ENCODE measurements around the gene TFDP3. TPM values are rescaled to one million over a fixed set of nuclear protein-coding genes. Genes with fewer than 3 reads are reported as not detected.

The TFDP3 gene
- total RNA-seq, 4 donors from 2014 or later: not detected

DNA sequence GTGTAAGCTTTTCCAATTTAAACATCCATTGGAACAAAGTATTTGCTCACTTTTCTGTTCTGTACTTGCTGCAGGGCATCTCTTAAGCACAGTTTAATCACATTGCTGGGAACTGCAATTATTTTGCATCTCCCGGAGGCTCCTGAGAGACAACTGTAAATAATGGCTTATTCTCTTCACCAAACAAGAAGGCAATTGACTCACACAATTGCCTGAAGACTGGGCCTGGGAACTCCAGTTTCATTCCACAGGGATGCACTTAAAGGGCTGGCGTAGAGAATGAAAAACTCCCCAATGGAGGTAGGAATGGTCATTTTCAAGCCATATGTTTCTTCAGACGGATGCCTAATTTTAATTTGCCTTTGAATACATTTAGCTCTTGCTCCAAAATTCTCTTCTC, 29.5 kb downstream of the TFDP3 start:
- WGBS, 2 donors (ENCODE audit: low coverage in 1 of 2): 82% methylated on average over 3 of the region's 3 CpGs; no CpG with 5 or more reads in 1 of the 2 donors
- H3K36me3 ChIP-seq: no peaks in the 10 kb centered on the region
- intact Hi-C loops (cut with DNase I; ENCODE audit: low total_unique reads): no loop called here
- no peaks in the 10 kb centered on the region for H3K4me1 ChIP-seq
- H3K4me3 ChIP-seq: no peak overlapping the region
- H3K9me3 ChIP-seq: no peaks in the 10 kb centered on the region
- no peak overlapping the region for H3K27ac ChIP-seq
- no peak for TF ChIP-seq POLR2AphosphoS5 (IDR thresholded peaks at IDR 0.05)
- no peak for DNase-seq
- no peaks in the 10 kb centered on the region for H3K27me3 ChIP-seq
- in situ Hi-C loops (cut with MboI; ENCODE audit: low pct_ligation_motif_present in 1 of 4, low pct_unique_long_range_greater_than_20kb in 1 of 4, low sequenced_read_pairs in 3 of 4): no loop called here

GRCh38 chrX:133185938-133186337, 32.2 kb downstream of the TFDP3 start:
- H3K27ac ChIP-seq: no peak overlapping the region
- no peaks in the 10 kb centered on the region for H3K9me3 ChIP-seq
- peak in 2 of 3 donors; percentile 10 to 26 for TF ChIP-seq POLR2AphosphoS5 (IDR thresholded peaks at IDR 0.05)
- no peak for TF ChIP-seq EP300 (IDR thresholded peaks at IDR 0.05; ENCODE audit: low read depth)
- no peak for TF ChIP-seq CTCF (IDR thresholded peaks at IDR 0.05)
- no peak for TF ChIP-seq POLR2A (IDR thresholded peaks at IDR 0.05)
- no peaks in the 10 kb centered on the region for H3K36me3 ChIP-seq
- 20 to 49% methylated on average over 1 to 2 of the region's 2 CpGs for WGBS, 2 donors (ENCODE audit: low coverage in 1 of 2)
- H3K4me3 ChIP-seq: no peak overlapping the region
- H3K4me1 ChIP-seq: no peaks in the 10 kb centered on the region
- DNase-seq: peak; percentile 16
- H3K27me3 ChIP-seq: no peaks in the 10 kb centered on the region
- intact Hi-C loops (cut with DNase I; ENCODE audit: low total_unique reads): no loop called here
- in situ Hi-C loops (cut with MboI; ENCODE audit: low pct_ligation_motif_present in 1 of 4, low pct_unique_long_range_greater_than_20kb in 1 of 4, low sequenced_read_pairs in 3 of 4): no loop called here

- intact Hi-C loops (cut with DNase I; ENCODE audit: low total_unique reads): no loop called here
- Histone ChIP-seq H3K4me1 (no peaks in the 10 kb centered on the region), H3K36me3 (no peaks in the 10 kb centered on the region), H3K27me3 (no peaks in the 10 kb centered on the region), H3K27ac (no peak overlapping the region), H3K4me3 (no peak overlapping the region), H3K9me3 (no peaks in the 10 kb centered on the region)
- DNase-seq: no peak
- in situ Hi-C loops (cut with MboI; ENCODE audit: low pct_ligation_motif_present in 1 of 4, low pct_unique_long_range_greater_than_20kb in 1 of 4, low sequenced_read_pairs in 3 of 4): no loop called here
- TF ChIP-seq POLR2A (IDR thresholded peaks at IDR 0.05): no peak
- TF ChIP-seq POLR2AphosphoS5 (IDR thresholded peaks at IDR 0.05): no peak
- no peak for TF ChIP-seq CTCF (IDR thresholded peaks at IDR 0.05)
- TF ChIP-seq EP300 (IDR thresholded peaks at IDR 0.05; ENCODE audit: low read depth): no peak
- 72% methylated on average over 4 of the region's 4 CpGs; no CpG with 5 or more reads in 1 of the 2 donors for WGBS, 2 donors (ENCODE audit: low coverage in 1 of 2)
Observed at GRCh38 chrX:133185119-133185518, 33.0 kb downstream of the TFDP3 start.

GRCh38 chrX:133183806-133184205, 34.3 kb downstream of the TFDP3 start:
- DNase-seq: no peak
- WGBS, 2 donors (ENCODE audit: low coverage in 1 of 2): 71 to 100% methylated on average over 1 to 2 of the region's 2 CpGs
- Histone ChIP-seq H3K4me3 (no peak overlapping the region), H3K27me3 (no peaks in the 10 kb centered on the region), H3K36me3 (no peaks in the 10 kb centered on the region), H3K27ac (no peak overlapping the region), H3K4me1 (no peaks in the 10 kb centered on the region), H3K9me3 (no peaks in the 10 kb centered on the region)
- intact Hi-C loops (cut with DNase I; ENCODE audit: low total_unique reads) (no loop called here), in situ Hi-C loops (cut with MboI; ENCODE audit: low pct_ligation_motif_present in 1 of 4, low pct_unique_long_range_greater_than_20kb in 1 of 4, low sequenced_read_pairs in 3 of 4) (no loop called here)
- TF ChIP-seq POLR2AphosphoS5 (IDR thresholded peaks at IDR 0.05) (no peak), EP300 (IDR thresholded peaks at IDR 0.05; ENCODE audit: low read depth) (no peak), CTCF (IDR thresholded peaks at IDR 0.05) (no peak), POLR2A (IDR thresholded peaks at IDR 0.05) (no peak)

DNA sequence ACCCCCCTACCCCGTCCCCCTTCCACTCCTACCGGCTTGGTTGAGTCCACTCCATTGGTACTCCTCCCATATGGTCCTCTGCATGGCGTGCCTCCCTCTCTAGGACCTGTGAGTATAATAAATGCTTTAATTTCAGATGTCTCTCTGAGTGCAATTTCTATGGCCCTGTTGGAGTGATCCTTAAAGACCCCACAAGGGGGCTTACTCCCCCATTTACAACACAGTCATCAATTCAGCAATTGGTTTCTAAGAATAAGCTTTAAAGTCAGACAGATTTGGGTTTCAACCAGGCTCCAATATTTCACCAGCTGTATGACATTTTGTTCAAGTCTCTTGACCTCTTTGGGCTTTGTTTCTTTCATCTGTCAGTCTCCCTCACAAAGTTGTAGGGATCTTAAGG, 38.7 kb downstream of the TFDP3 start:
- DNase-seq: no peak
- H3K27me3 ChIP-seq: no peaks in the 10 kb centered on the region
- in situ Hi-C loops (cut with MboI; ENCODE audit: low pct_ligation_motif_present in 1 of 4, low pct_unique_long_range_greater_than_20kb in 1 of 4, low sequenced_read_pairs in 3 of 4): no loop called here
- no peaks in the 10 kb centered on the region for H3K4me1 ChIP-seq
- TF ChIP-seq CTCF (IDR thresholded peaks at IDR 0.05) (no peak), POLR2A (IDR thresholded peaks at IDR 0.05) (no peak), POLR2AphosphoS5 (IDR thresholded peaks at IDR 0.05) (no peak), EP300 (IDR thresholded peaks at IDR 0.05; ENCODE audit: low read depth) (no peak)
- 81% methylated on average over 3 of the region's 3 CpGs; no CpG with 5 or more reads in 1 of the 2 donors for WGBS, 2 donors (ENCODE audit: low coverage in 1 of 2)
- H3K9me3 ChIP-seq: no peaks in the 10 kb centered on the region
- H3K4me3 ChIP-seq: no peak overlapping the region
- intact Hi-C loops (cut with DNase I; ENCODE audit: low total_unique reads): no loop called here
- H3K36me3 ChIP-seq: no peaks in the 10 kb centered on the region
- no peak overlapping the region for H3K27ac ChIP-seq
